Measurements from ENCODE around the gene FCGBP. TPM values are rescaled to one million over a fixed set of nuclear protein-coding genes. Genes with fewer than 3 reads are reported as not detected.

FCGBP gene
- total RNA-seq, 1 donor from 2014 or later = 0.17 TPM

- no peak for DNase-seq (ENCODE audit: low read depth)
- no peak for TF ChIP-seq CTCF (IDR thresholded peaks at IDR 0.05; ENCODE audit: insufficient read depth, low read length, poor library complexity, severe bottlenecking)
- Histone ChIP-seq H3K27me3 (ENCODE audit: control insufficient read depth, insufficient read depth, low read length) (no peaks in the 10 kb centered on the region), H3K4me3 (ENCODE audit: low read depth, low read length) (no peak overlapping the region), H3K36me3 (ENCODE audit: control insufficient read depth, insufficient read depth, low read length) (no peaks in the 10 kb centered on the region)
These were observed 2.8 kb upstream of the FCGBP start for GRCh38 chr19:39937094-39937720.

GRCh38 chr19:39936622-39937021, 2.2 kb upstream of the FCGBP start:
- no peak for TF ChIP-seq CTCF (IDR thresholded peaks at IDR 0.05; ENCODE audit: insufficient read depth, low read length, poor library complexity, severe bottlenecking)
- no peak for DNase-seq (ENCODE audit: low read depth)
- Histone ChIP-seq H3K36me3 (ENCODE audit: control insufficient read depth, insufficient read depth, low read length) (no peaks in the 10 kb centered on the region), H3K4me3 (ENCODE audit: low read depth, low read length) (no peak overlapping the region), H3K27me3 (ENCODE audit: control insufficient read depth, insufficient read depth, low read length) (no peaks in the 10 kb centered on the region)

GRCh38 chr19:39936020-39936419, 1.6 kb upstream of the FCGBP start:
- TF ChIP-seq CTCF (IDR thresholded peaks at IDR 0.05; ENCODE audit: insufficient read depth, low read length, poor library complexity, severe bottlenecking) = no peak
- no peaks in the 10 kb centered on the region for H3K36me3 ChIP-seq (ENCODE audit: control insufficient read depth, insufficient read depth, low read length)
- DNase-seq (ENCODE audit: low read depth) = no peak
- no peak overlapping the region for H3K4me3 ChIP-seq (ENCODE audit: low read depth, low read length)
- H3K27me3 ChIP-seq (ENCODE audit: control insufficient read depth, insufficient read depth, low read length) = no peaks in the 10 kb centered on the region

- no peak for DNase-seq (ENCODE audit: low read depth)
- TF ChIP-seq CTCF (IDR thresholded peaks at IDR 0.05; ENCODE audit: insufficient read depth, low read length, poor library complexity, severe bottlenecking) = no peak
- H3K36me3 ChIP-seq (ENCODE audit: control insufficient read depth, insufficient read depth, low read length) = no peaks in the 10 kb centered on the region
- H3K27me3 ChIP-seq (ENCODE audit: control insufficient read depth, insufficient read depth, low read length) = no peaks in the 10 kb centered on the region
- H3K4me3 ChIP-seq (ENCODE audit: low read depth, low read length) = no peak overlapping the region
These were observed 879 bp upstream of the FCGBP start for GRCh38 chr19:39935364-39935661.

- DNase-seq (ENCODE audit: low read depth) = no peak
- H3K36me3 ChIP-seq (ENCODE audit: control insufficient read depth, insufficient read depth, low read length) = no peaks in the 10 kb centered on the region
These were observed 4.7 kb downstream of the FCGBP start for GRCh38 chr19:39929750-39930149.

More at GRCh38 chr19:39929750-39930149, 4.7 kb downstream of the FCGBP start:
- H3K4me3 ChIP-seq (ENCODE audit: low read depth, low read length) = no peak overlapping the region
- TF ChIP-seq CTCF (IDR thresholded peaks at IDR 0.05; ENCODE audit: insufficient read depth, low read length, poor library complexity, severe bottlenecking) = no peak
- H3K27me3 ChIP-seq (ENCODE audit: control insufficient read depth, insufficient read depth, low read length) = no peaks in the 10 kb centered on the region
